Activated CD4-positive, alpha-beta T cell treated with anti-CD3 and anti-CD28 coated beads, Interleukin-2, Interleukin-6, amounts not matched to agents 100 ng/mL and 50 ng/mL, durations not matched to agents 16 hours and 8 hours (primary cell): ENCODE results near the gene CIC.

Experiments used
- DNase-seq: peaks from one replicate; pipeline ENCODE4 v3.0.0-alpha.2; 2020

Gene CIC

DNA sequence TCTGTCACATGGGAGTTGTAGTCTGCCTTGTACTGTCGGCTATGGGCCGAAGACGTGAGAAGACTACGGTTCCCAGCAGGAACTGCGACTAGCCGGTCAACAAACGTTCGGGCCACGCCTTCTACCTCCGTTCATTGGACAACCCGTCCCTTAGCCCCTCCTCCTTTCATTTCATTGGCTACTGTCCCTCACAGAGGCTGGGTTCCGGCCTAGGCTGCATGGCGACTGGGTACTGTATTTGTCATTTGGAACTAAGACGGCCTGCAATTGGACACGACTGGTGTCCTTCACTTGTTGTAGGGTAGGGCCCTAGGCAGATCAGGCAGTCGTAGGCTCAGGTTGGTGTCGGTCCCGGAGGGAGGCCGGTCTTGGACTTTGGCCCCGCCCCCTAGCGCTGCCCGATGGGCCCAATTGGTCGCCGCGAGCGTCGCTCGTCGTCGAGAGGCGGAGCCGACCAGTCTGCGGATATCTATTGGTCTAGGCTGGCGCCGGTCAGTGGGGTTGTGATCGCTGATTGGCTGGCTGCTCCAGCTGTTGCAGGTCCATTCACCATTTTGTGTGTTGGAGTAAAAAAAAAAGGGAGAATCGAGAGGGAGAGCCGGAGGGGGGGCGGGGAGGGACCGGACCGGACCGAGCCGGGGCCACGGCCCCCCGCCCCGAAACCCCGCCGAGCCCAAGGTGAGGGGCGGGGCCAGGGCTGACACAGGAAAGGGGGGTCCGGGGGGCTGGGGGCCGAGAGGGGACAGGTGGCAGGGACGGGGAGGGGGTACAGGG is at the start of gene CIC:
CIC (plus strand) TSS at position 549 of the 774 bp plus-strand sequence. CDS start 2,532 bp downstream, outside the sequence.
- peak; percentile 100 for DNase-seq

DNA sequence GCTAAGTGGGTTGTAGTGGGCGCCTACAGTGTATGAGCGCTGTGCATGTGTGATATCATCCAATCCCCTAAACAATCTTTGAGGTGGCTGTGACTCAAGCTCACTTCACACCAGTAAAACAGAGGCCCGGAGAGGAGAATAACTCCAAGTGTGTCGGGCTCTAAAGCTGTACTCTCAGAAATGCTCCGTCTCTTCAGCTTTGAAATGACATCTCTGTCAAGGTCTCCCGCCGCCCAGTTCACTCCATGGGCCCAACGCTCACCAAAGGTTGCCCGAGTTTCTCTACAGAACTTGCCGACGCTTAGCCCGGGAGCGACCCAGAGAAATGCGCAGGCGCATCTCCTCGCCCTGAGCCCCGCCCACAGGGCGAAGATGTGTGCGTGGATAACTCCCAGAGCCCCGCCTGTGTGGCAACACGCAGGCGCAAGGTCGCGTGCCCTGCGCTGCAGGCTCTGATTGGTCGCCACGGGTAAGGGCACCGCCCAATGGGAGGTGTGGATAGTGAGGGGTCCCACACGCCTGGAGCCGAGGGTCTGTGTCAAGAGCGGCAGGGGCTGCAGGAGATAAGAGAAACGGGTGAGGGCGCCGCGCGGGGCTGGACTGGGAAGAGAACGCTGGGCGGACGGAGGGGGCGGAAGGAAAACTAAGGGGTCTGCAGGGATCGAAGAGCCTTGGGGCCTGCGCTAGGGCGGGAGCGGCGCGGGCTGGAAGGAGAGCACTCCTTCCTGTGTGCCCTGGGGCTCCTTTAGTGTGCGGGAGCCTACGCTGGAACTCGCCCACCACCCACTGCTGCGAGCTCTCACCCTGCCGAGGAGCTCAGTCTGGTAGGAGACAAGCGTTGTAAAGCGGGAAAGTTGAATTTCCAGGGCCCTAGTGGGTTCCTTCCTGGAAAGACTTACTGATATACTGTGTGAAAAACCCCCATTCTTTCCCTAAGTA is 49.0 kb upstream of the CIC start, which contains the start of gene ZNF526:
ZNF526 (plus strand) TSS at position 501 of the 939 bp plus-strand sequence. CDS start 4,092 bp downstream, outside the sequence.
- peak; percentile 99 for DNase-seq

- DNase-seq = no peak
These were observed 48.3 kb upstream of the CIC start for GRCh38 chr19:42220751-42221097.

DNA sequence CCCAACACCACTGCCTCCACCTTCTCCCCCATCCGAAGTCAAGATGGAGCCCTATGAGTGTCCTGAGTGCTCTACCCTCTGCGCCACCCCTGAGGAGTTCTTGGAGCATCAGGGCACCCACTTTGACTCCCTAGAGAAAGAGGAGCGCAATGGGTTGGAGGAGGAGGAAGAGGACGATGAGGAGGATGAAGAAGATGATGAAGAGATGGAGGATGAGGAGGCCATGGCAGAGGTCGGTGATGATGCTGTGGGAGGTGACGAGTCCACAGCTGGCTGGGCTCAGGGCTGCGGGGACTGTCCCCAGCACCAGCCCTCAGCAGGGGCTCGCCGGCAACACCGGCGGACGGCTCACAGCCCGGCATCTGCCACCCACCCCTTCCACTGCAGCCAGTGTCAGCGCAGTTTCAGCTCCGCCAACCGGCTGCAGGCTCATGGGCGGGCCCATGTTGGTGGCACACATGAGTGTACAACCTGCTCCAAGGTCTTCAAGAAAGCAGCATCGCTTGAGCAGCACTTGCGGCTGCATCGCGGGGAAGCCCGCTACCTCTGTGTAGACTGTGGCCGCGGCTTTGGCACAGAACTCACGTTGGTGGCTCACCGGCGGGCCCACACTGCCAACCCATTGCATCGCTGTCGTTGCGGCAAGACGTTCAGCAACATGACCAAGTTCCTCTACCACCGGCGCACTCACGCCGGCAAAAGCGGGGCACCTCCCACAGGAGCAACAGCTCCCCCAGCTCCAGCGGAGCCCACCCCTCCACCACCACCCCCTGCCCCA is 43.9 kb upstream of the CIC start:
- DNase-seq = no peak

- DNase-seq = no peak
These were observed 43.2 kb upstream of the CIC start for GRCh38 chr19:42225718-42226292.

DNA sequence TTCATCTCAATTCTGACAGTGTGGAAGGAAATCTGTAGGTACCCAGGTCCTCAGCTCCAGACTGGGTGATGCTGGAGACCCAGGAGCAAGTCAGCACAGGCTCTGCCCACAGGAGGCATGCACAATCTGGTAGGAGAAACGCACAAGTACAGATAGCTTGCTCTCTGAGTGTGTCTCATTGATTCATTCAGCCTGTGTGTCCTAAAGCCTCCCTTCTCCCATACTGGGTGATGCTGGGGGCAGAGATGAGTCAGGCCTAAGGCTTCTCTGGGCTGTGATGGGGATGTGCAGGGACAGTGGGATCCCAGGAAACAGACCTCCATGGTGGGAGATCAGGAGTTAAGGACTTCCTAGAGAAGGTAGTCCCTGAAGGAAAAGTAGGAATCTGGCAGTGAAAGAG is 42.2 kb upstream of the CIC start:
- DNase-seq = no peak

GRCh38 chr19:42228641-42229040 is 40.4 kb upstream of the CIC start:
- DNase-seq = no peak

- DNase-seq = no peak
These were observed 39.7 kb upstream of the CIC start for GRCh38 chr19:42229301-42229854.

GRCh38 chr19:42229855-42230351 is 39.1 kb upstream of the CIC start:
- DNase-seq = no peak

- no peak for DNase-seq
These were observed 38.5 kb upstream of the CIC start for GRCh38 chr19:42230571-42230970.

DNA sequence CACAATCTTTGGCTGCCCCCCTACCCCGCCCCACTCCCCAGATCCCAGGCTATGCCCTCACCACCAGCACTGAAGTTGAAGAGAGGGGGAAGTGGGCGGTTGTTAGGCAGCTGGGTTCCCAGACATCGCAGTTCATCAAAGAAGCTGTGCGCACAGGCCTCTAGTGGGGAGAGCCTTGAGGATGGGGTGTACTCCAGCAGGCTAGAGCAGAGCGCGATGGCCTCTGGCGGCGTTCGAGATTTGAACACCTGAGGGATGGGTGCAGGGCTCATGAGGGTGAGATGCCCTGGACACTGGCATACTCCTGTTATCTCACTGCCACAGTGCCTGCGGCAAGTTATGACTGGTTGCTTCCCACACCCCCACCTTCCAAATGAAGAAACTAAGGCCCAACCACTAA is 36.6 kb upstream of the CIC start:
- DNase-seq = no peak

GRCh38 chr19:42233106-42233505 is 35.9 kb upstream of the CIC start:
- no peak for DNase-seq

DNA sequence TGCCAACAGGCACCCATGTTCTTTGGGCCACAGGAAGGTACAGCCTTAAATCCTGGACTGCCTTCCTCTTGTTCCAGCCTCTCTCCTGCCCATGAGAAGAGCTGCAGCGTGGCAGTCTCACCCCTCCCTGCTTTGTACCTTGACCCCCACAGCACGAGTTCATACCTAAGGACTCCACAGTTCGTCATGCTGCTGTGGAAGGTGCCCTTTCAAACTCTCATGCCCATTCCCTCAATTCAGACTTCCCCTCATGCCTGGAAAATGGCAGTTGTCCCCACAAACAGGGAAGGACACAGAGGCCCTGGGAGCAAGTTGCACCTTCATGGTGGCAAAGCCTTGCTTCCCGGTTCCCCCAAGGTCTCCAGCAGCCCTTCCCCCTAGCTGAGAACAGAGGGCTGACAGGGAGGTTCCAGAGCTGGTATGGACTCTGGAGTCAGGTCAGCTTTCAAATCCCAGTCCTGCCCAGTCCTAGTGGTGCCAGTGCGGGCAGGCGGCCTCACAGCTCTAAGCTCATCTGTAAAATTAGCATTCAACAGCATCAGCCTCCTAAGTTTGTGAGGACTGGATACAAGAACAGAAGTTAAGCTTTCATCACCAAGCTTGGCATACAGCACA is 35.3 kb upstream of the CIC start:
- DNase-seq = no peak

GRCh38 chr19:42234364-42234763 is 34.7 kb upstream of the CIC start:
- DNase-seq = no peak

GRCh38 chr19:42235181-42235580 is 33.9 kb upstream of the CIC start:
- no peak for DNase-seq

DNA sequence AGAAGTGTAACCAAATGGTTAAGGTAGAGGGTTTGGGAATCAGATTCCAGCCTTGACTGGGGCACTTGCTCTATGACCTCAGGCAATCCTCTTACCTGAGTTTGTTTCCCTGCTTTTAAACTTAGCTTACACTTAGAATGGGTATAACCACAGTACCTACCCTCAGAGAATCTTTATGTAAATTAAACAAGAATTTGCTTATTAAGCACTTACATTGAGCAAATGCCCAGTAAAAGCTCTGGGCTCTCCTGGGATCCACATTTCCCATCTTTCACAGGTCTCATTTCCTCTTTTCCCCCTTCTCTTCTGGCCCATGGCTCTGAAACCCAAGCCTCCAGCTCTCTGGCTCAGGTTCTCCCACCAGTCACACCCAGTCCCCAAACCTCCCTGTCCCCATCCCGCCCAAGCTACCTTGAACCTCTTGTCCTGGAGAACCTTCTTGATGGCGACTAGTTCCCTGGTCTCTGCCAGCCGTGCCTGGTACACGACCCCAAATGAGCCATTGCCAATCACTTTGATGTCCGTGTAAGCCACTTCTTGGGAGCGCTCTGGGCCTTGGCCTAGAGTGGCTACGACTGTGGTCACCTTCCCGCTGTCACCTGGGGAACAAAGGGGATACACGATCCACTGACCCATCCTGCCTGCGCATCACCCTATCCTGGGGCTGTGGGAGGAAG is 29.4 kb upstream of the CIC start:
- DNase-seq = no peak

DNA sequence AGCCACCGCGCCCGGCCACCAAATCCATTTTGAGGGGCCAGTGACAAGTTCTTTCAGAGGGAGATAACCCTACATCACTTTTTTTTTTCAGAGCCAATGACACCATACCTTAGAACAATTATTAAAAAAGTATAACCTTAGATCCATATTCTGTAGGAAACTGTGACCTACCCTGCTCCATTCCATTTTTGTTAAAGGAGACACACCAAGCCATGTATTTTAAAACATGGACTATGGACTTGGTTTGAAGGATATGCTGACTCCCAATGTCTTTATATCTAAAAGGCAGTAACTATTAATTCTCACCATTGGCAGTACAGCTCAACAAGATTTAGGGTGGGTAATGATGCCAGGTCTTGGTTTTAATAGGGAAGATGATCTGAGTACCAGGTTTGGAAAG is 27.8 kb upstream of the CIC start:
- no peak for DNase-seq

DNA sequence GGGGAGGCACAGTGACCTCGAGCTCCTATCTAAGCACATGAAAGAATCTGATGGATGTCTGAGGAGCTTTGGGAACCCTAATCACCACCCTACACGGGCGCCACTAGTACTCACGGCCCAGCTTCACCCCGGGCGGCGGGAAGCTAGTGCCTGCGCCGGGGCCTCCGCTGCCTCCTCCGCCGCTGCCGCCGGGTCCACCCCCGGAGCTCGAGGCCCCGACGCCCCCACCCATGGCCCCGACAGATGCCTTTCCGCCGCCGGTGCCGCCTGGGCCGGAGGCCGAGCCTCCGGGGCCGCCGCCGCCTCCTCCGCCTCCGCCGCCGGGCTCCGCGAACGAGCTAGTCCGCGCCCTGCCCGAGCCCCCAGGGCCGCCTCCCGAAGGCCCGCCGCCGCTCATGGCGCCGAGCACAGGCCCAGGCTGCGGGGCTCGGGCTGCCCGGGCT is 27.0 kb upstream of the CIC start:
- no peak for DNase-seq

DNA sequence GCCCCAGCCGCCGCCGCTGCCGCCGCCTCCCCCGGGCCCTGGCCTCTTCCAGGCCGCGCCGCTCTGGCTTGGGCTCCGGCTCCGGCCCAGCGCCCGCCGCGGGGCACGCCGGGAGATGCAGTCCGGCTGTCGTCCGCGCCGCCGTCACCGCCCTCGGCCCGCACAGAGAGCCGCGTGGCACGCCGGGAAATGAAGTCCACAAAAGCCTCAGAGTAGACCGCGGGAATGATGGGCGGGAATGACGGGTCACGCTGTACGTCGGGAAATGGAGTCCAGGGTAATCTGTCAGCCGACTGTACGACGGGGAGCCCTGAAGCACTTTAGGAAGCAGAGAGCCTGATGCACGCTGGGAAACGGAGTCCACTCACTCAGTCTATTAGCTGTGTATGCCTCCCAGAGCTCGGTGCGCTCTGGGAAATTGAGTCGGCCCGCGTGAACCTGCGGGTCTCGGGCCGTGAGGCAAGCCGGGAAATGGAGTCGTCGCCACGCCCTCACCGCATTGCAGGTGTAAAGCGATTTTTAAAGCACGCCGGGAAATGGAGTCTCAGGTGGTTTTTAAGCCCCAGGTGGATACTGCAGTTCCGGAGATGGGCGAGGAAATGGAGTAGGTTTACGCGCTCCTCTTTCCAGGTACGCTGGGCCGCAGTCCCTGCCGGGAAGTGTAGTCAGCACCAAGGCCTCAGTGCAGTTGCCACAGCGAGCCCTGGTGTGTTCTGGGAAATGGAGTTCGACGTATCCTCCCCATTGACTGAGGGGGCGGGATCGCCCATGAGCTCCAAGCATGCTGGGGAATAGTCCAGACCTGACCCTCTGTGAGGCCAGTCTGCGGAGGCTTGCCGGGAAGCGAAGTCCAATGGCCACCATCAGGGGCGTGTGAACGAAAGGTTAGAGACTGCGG is 26.3 kb upstream of the CIC start, which contains the start of gene GSK3A:
GSK3A (minus strand) TSS at position 91 of the 898 bp plus-strand sequence. CDS start 137 bp downstream, outside the sequence.
- peak; percentile 97 for DNase-seq
